ENCODE data around the gene KCNMB2. TPM values are rescaled to one million over a fixed set of nuclear protein-coding genes. Genes with fewer than 3 reads are reported as not detected.
A peak's percentile ranks its signal among the peaks of the same experiment; 100 is the strongest.
"Not testable (repeated sequence)": the region's sequence is repeated elsewhere in the genome, so short reads cannot be mapped to it uniquely, and the experiment has no call there.

Gene KCNMB2
- total and polyA plus RNA-seq, 9 donors = 11.7 to 25.3 (median 17.2) TPM

GRCh38 chr3:178736300-178736699 lies 200.1 kb downstream of the KCNMB2 start:
- H3K4me1 ChIP-seq (ENCODE audit: control insufficient read depth, insufficient read depth, low read length) = no peaks in the 10 kb centered on the region
- no peaks in the 10 kb centered on the region for H3K36me3 ChIP-seq (ENCODE audit: control insufficient read depth, insufficient read depth, low read length)
- no peaks in the 10 kb centered on the region for H3K9me3 ChIP-seq (replicated peaks; ENCODE audit: control insufficient read depth, low read depth, low read length)
- peak; percentile 30 for DNase-seq
- H3K27me3 ChIP-seq (ENCODE audit: control insufficient read depth, insufficient read depth, low read length) = no peaks in the 10 kb centered on the region
- H3K4me3 ChIP-seq (ENCODE audit: low read length) = no peak overlapping the region
- WGBS (ENCODE audit: insufficient coverage) = no CpG with 5 or more reads among the region's 3 CpGs
- no peak overlapping the region for H3K27ac ChIP-seq (ENCODE audit: low read length)

- Histone ChIP-seq H3K4me3 (ENCODE audit: low read length) (no peak overlapping the region), H3K4me1 (ENCODE audit: control insufficient read depth, insufficient read depth, low read length) (no peaks in the 10 kb centered on the region), H3K27me3 (ENCODE audit: control insufficient read depth, insufficient read depth, low read length) (no peaks in the 10 kb centered on the region), H3K36me3 (ENCODE audit: control insufficient read depth, insufficient read depth, low read length) (no peaks in the 10 kb centered on the region), H3K9me3 (replicated peaks; ENCODE audit: control insufficient read depth, low read depth, low read length) (no peaks in the 10 kb centered on the region), H3K27ac (ENCODE audit: low read length) (no peak overlapping the region)
- no peak for DNase-seq
- WGBS (ENCODE audit: insufficient coverage) = no CpG with 5 or more reads among the region's 3 CpGs
These were observed 203.5 kb downstream of the KCNMB2 start for GRCh38 chr3:178739720-178740119.

GRCh38 chr3:178741020-178741419 lies 204.8 kb downstream of the KCNMB2 start:
- Histone ChIP-seq H3K9me3 (replicated peaks; ENCODE audit: control insufficient read depth, low read depth, low read length) (no peaks in the 10 kb centered on the region), H3K27ac (ENCODE audit: low read length) (no peak overlapping the region), H3K36me3 (ENCODE audit: control insufficient read depth, insufficient read depth, low read length) (no peaks in the 10 kb centered on the region), H3K4me3 (ENCODE audit: low read length) (no peak overlapping the region), H3K4me1 (ENCODE audit: control insufficient read depth, insufficient read depth, low read length) (no peaks in the 10 kb centered on the region), H3K27me3 (ENCODE audit: control insufficient read depth, insufficient read depth, low read length) (no peaks in the 10 kb centered on the region)
- DNase-seq = no peak
- WGBS (ENCODE audit: insufficient coverage) = 80% methylated on average over 1 of the region's 2 CpGs

DNA sequence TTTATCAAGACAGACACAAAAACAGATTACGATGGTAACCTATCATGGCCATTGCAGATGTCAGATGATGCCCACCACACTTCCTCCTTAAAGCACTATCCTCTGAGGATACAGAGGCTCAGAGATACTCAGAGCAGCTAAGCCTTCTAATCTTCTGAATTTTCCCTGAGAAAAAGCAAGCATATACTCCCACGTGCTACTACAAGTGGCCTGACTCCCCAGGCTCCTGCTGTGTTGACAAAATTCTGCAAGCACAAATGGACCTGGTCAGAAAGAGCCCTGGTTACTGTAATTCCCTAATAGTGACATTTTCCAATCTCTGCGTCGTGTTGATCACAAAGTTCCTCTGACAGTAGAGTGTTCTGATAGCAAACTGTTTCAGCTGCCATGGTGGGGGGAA lies 207.1 kb downstream of the KCNMB2 start:
- H3K4me3 ChIP-seq (ENCODE audit: low read length) = no peak overlapping the region
- DNase-seq = no peak
- H3K36me3 ChIP-seq (ENCODE audit: control insufficient read depth, insufficient read depth, low read length) = no peaks in the 10 kb centered on the region
- no peaks in the 10 kb centered on the region for H3K27me3 ChIP-seq (ENCODE audit: control insufficient read depth, insufficient read depth, low read length)
- no peak overlapping the region for H3K27ac ChIP-seq (ENCODE audit: low read length)
- 73% methylated on average over 2 of the region's 4 CpGs for WGBS (ENCODE audit: insufficient coverage)
- H3K4me1 ChIP-seq (ENCODE audit: control insufficient read depth, insufficient read depth, low read length) = no peaks in the 10 kb centered on the region
- no peaks in the 10 kb centered on the region for H3K9me3 ChIP-seq (replicated peaks; ENCODE audit: control insufficient read depth, low read depth, low read length)

DNA sequence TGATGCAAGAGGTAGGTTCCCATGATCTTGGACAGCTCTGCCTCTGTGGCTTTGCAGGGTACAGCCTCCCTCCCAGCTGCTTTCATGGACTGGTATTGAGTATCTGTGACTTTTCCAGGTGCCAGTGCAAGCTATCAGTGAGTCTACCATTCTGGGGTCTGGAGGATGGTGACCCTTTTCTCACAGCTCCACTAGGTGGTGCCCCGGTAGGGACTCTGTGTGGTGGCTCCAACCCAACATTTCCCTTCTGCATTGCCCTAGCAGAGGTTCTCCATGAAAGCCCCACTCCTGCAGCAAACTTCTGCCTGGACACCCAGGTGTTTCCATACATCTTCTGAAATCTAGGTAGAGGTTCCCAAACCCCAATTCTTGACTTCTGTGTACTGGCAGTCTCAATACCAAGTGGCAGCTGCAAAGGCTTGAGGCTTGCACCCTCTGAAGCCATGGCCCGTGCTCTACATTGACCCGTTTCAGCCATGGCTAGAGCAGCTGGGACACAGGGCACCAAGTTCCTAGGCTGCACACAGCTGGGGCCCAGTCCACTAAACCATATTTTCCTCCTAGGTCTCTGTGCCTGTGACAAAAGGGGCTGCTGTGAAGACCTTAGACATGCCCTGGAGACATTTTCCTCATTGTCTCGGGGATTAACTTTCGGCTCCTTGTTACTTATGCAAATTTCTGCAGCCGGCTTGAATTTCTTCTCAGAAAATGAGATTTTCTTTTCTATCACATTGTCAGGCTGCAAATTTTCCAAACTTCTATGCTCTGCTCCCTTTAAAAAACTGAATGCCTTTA lies 209.8 kb downstream of the KCNMB2 start:
- H3K36me3 ChIP-seq (ENCODE audit: control insufficient read depth, insufficient read depth, low read length); DNase-seq; H3K27ac ChIP-seq (ENCODE audit: low read length); H3K27me3 ChIP-seq (ENCODE audit: control insufficient read depth, insufficient read depth, low read length); H3K4me3 ChIP-seq (ENCODE audit: low read length); H3K9me3 ChIP-seq (replicated peaks; ENCODE audit: control insufficient read depth, low read depth, low read length); H3K4me1 ChIP-seq (ENCODE audit: control insufficient read depth, insufficient read depth, low read length): not testable (repeated sequence)
- WGBS (ENCODE audit: insufficient coverage) = 80% methylated on average over 6 of the region's 6 CpGs

GRCh38 chr3:178748874-178749273 lies 212.6 kb downstream of the KCNMB2 start:
- no peak for DNase-seq
- Histone ChIP-seq H3K9me3 (replicated peaks; ENCODE audit: control insufficient read depth, low read depth, low read length) (no peaks in the 10 kb centered on the region), H3K27me3 (ENCODE audit: control insufficient read depth, insufficient read depth, low read length) (no peaks in the 10 kb centered on the region), H3K27ac (ENCODE audit: low read length) (no peak overlapping the region), H3K36me3 (ENCODE audit: control insufficient read depth, insufficient read depth, low read length) (no peaks in the 10 kb centered on the region), H3K4me3 (ENCODE audit: low read length) (no peak overlapping the region), H3K4me1 (ENCODE audit: control insufficient read depth, insufficient read depth, low read length) (no peaks in the 10 kb centered on the region)
- WGBS (ENCODE audit: insufficient coverage) = no CpG with 5 or more reads among the region's 3 CpGs

DNA sequence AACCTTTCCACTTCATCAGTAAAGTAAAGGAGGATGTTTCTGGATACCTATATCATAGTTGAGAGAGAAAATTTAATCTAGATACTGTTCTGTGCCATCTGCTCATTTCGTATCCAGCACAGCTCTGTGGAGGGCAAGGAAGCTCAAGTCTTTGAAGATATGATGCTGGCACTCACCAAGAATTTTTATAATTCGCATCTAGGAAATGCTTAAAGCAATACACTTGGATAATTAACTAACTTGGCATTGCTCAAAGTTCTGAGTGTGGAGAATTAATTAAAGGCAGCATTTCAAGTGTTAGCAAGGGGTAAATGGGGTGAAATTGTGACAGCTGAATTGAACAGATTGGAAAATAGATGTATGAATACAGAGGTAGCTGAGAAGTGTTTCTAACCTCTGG lies 213.2 kb downstream of the KCNMB2 start:
- H3K4me1 ChIP-seq (ENCODE audit: control insufficient read depth, insufficient read depth, low read length) = no peaks in the 10 kb centered on the region
- H3K9me3 ChIP-seq (replicated peaks; ENCODE audit: control insufficient read depth, low read depth, low read length) = no peaks in the 10 kb centered on the region
- no peak for DNase-seq
- WGBS (ENCODE audit: insufficient coverage) = 86% methylated on average over 1 of the region's 2 CpGs
- no peak overlapping the region for H3K27ac ChIP-seq (ENCODE audit: low read length)
- no peaks in the 10 kb centered on the region for H3K36me3 ChIP-seq (ENCODE audit: control insufficient read depth, insufficient read depth, low read length)
- no peaks in the 10 kb centered on the region for H3K27me3 ChIP-seq (ENCODE audit: control insufficient read depth, insufficient read depth, low read length)
- H3K4me3 ChIP-seq (ENCODE audit: low read length) = no peak overlapping the region

GRCh38 chr3:178750639-178751300 lies 214.5 kb downstream of the KCNMB2 start:
- no peak for DNase-seq
- no peak overlapping the region for H3K27ac ChIP-seq (ENCODE audit: low read length)
- no peaks in the 10 kb centered on the region for H3K9me3 ChIP-seq (replicated peaks; ENCODE audit: control insufficient read depth, low read depth, low read length)
- H3K4me3 ChIP-seq (ENCODE audit: low read length) = no peak overlapping the region
- no peaks in the 10 kb centered on the region for H3K36me3 ChIP-seq (ENCODE audit: control insufficient read depth, insufficient read depth, low read length)
- no peaks in the 10 kb centered on the region for H3K27me3 ChIP-seq (ENCODE audit: control insufficient read depth, insufficient read depth, low read length)
- 88% methylated on average over 1 of the region's 3 CpGs for WGBS (ENCODE audit: insufficient coverage)
- no peaks in the 10 kb centered on the region for H3K4me1 ChIP-seq (ENCODE audit: control insufficient read depth, insufficient read depth, low read length)

DNA sequence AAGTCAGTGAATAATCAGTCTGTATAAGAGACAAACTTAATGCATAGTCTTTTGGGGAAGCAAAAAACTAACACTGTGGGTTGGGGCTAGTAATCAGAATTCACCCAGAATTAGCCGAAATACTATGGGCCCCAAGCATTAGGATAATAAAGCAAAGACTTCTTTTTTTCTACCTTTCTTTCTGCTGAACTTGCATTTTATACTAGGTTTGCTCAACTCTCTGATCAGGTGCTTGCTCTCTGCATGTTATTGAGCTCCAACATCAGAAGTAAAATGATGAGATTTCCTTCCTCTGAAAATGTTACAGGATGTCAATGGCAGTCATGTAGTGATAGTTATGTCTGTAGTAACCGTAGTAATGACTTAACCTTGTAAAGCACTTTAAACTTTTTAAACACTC lies 216.6 kb downstream of the KCNMB2 start:
- Histone ChIP-seq H3K27ac (ENCODE audit: low read length) (no peak overlapping the region), H3K27me3 (ENCODE audit: control insufficient read depth, insufficient read depth, low read length) (no peaks in the 10 kb centered on the region), H3K9me3 (replicated peaks; ENCODE audit: control insufficient read depth, low read depth, low read length) (no peaks in the 10 kb centered on the region), H3K4me3 (ENCODE audit: low read length) (no peak overlapping the region), H3K36me3 (ENCODE audit: control insufficient read depth, insufficient read depth, low read length) (no peaks in the 10 kb centered on the region), H3K4me1 (ENCODE audit: control insufficient read depth, insufficient read depth, low read length) (no peaks in the 10 kb centered on the region)
- no CpG with 5 or more reads among the region's 2 CpGs for WGBS (ENCODE audit: insufficient coverage)
- no peak for DNase-seq

DNA sequence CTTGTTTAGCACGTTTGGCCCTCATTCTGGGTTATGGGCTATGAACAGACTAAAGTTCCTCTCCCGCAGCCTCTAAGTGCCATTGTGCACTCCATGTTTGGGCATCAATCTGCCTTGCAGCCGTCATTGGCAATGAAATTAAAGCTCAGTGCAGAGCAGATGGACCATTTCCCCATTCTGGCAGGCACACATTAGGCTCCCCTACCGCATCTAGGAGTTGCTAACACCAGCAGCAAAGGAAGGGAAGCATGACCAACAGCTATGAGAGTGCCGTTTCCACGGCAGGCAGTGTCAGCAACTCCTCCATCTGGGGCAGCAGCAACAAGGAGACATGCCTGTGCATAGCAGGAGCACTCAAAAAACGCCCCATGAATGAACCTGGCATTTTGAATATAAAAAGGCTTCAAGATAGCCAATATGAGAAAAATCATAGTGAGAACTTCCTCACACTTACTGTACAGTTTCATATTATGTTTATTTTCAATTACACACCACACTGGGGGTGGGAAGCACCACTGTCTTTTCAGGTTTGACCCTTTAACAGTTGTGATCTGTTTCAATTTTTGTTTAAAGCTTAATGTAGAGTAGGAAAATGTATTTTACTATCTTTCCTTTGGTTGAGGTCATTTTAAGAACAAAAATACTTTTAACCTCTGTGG lies 218.7 kb downstream of the KCNMB2 start:
- DNase-seq = no peak
- H3K4me3 ChIP-seq (ENCODE audit: low read length) = no peak overlapping the region
- H3K36me3 ChIP-seq (ENCODE audit: control insufficient read depth, insufficient read depth, low read length) = no peaks in the 10 kb centered on the region
- 64% methylated on average over 4 of the region's 7 CpGs for WGBS (ENCODE audit: insufficient coverage)
- no peaks in the 10 kb centered on the region for H3K9me3 ChIP-seq (replicated peaks; ENCODE audit: control insufficient read depth, low read depth, low read length)
- H3K27me3 ChIP-seq (ENCODE audit: control insufficient read depth, insufficient read depth, low read length) = no peaks in the 10 kb centered on the region
- no peaks in the 10 kb centered on the region for H3K4me1 ChIP-seq (ENCODE audit: control insufficient read depth, insufficient read depth, low read length)
- no peak overlapping the region for H3K27ac ChIP-seq (ENCODE audit: low read length)

Data from muscle of leg (tissue), 11 donors.